Measurements from ENCODE around the gene AGPAT4. TPM values are rescaled to one million over a fixed set of nuclear protein-coding genes. Genes with fewer than 3 reads are reported as not detected.

The AGPAT4 gene
- total RNA-seq, 1 experiment from 2014 or later: 10.1 TPM

- POLR2A ChIA-PET (ENCODE audit: low non-redundant PET): no interaction called here
- Histone ChIP-seq H3K27ac (ENCODE audit: low read depth, low read length, poor library complexity, severe bottlenecking) (no peak overlapping the region), H3K4me3 (ENCODE audit: low read depth, low read length, poor library complexity, severe bottlenecking) (no peak overlapping the region), H3K36me3 (ENCODE audit: insufficient read depth, low read length, poor library complexity, severe bottlenecking) (no peaks in the 10 kb centered on the region), H3K4me1 (ENCODE audit: insufficient read depth, low read length, poor library complexity, severe bottlenecking) (no peaks in the 10 kb centered on the region), H3K27me3 (replicated peaks; ENCODE audit: insufficient read depth, low read depth, low read length, poor library complexity) (no peaks in the 10 kb centered on the region), H3K9me3 (ENCODE audit: low read depth, low read length, poor library complexity, severe bottlenecking) (no peaks in the 10 kb centered on the region)
- CTCF ChIA-PET: no interaction called here
- DNase-seq (ENCODE audit: low spot score): no peak
- intact Hi-C loops (cut with micrococcal nuclease; ENCODE audit: unreplicated experiment): no loop called here
- no TSS peak for BruUV-seq (replicated peaks)
- no peak for TF ChIP-seq CTCF (conservative IDR thresholded peaks at IDR 0.05; ENCODE audit: low read depth, low read length)
- no peak for TF ChIP-seq EZH2 (IDR thresholded peaks at IDR 0.05; ENCODE audit: borderline replicate concordance, low read depth, low read length, poor library complexity, severe bottlenecking)
Measured at GRCh38 chr6:161261325-161261724, 12.5 kb downstream of the AGPAT4 start.

GRCh38 chr6:161259302-161259701 is 14.6 kb downstream of the AGPAT4 start:
- Histone ChIP-seq H3K4me3 (ENCODE audit: low read depth, low read length, poor library complexity, severe bottlenecking) (no peak overlapping the region), H3K4me1 (ENCODE audit: insufficient read depth, low read length, poor library complexity, severe bottlenecking) (no peaks in the 10 kb centered on the region), H3K36me3 (ENCODE audit: insufficient read depth, low read length, poor library complexity, severe bottlenecking) (no peaks in the 10 kb centered on the region), H3K27ac (ENCODE audit: low read depth, low read length, poor library complexity, severe bottlenecking) (no peak overlapping the region), H3K27me3 (replicated peaks; ENCODE audit: insufficient read depth, low read depth, low read length, poor library complexity) (no peaks in the 10 kb centered on the region), H3K9me3 (ENCODE audit: low read depth, low read length, poor library complexity, severe bottlenecking) (no peaks in the 10 kb centered on the region)
- POLR2A ChIA-PET (ENCODE audit: low non-redundant PET): no interaction called here
- DNase-seq (ENCODE audit: low spot score): no peak
- TF ChIP-seq CTCF (conservative IDR thresholded peaks at IDR 0.05; ENCODE audit: low read depth, low read length): no peak
- no peak for TF ChIP-seq EZH2 (IDR thresholded peaks at IDR 0.05; ENCODE audit: borderline replicate concordance, low read depth, low read length, poor library complexity, severe bottlenecking)
- BruUV-seq (replicated peaks): no TSS peak
- CTCF ChIA-PET: no interaction called here
- intact Hi-C loops (cut with micrococcal nuclease; ENCODE audit: unreplicated experiment): no loop called here

- H3K4me3 ChIP-seq (ENCODE audit: low read depth, low read length, poor library complexity, severe bottlenecking): no peak overlapping the region
- CTCF ChIA-PET: interaction anchor here (0.7 kb wide), 1 partner anchor 107 kb away, joined by 4 read pairs; no protein-coding TSS in a partner anchor
Measured at GRCh38 chr6:161257793-161258457, 15.9 kb downstream of the AGPAT4 start.

More at GRCh38 chr6:161257793-161258457, 15.9 kb downstream of the AGPAT4 start:
- Histone ChIP-seq H3K9me3 (ENCODE audit: low read depth, low read length, poor library complexity, severe bottlenecking) (no peaks in the 10 kb centered on the region), H3K27ac (ENCODE audit: low read depth, low read length, poor library complexity, severe bottlenecking) (no peak overlapping the region), H3K4me1 (ENCODE audit: insufficient read depth, low read length, poor library complexity, severe bottlenecking) (no peaks in the 10 kb centered on the region), H3K27me3 (replicated peaks; ENCODE audit: insufficient read depth, low read depth, low read length, poor library complexity) (no peaks in the 10 kb centered on the region), H3K36me3 (ENCODE audit: insufficient read depth, low read length, poor library complexity, severe bottlenecking) (no peaks in the 10 kb centered on the region)
- POLR2A ChIA-PET (ENCODE audit: low non-redundant PET): no interaction called here
- intact Hi-C loops (cut with micrococcal nuclease; ENCODE audit: unreplicated experiment): no loop called here
- no peak for DNase-seq (ENCODE audit: low spot score)
- TF ChIP-seq EZH2 (IDR thresholded peaks at IDR 0.05; ENCODE audit: borderline replicate concordance, low read depth, low read length, poor library complexity, severe bottlenecking): no peak
- no peak for TF ChIP-seq CTCF (conservative IDR thresholded peaks at IDR 0.05; ENCODE audit: low read depth, low read length)
- BruUV-seq (replicated peaks): no TSS peak

Measured in A673 (cell line).